Measurements from ENCODE around the gene HNRNPA3.

DNA sequence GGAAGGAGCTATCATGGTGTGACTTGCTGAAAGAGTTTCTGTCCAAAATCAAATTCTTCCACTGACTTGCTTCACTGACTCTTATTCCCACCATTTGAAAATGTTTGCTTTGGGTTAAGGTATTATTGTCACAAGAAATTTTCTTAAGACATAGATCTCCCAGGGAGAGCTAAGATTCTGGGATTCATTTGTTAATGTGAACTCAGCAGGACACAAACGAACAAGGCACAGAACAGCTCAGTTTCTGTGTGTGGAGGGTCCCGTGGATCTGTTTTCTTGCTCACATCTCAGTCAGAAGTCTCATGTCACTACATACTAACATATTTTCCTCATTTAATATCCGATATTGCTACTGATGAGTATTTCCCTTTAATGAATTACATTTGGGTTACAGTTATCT, 8.2 kb upstream of the HNRNPA3 start:
- TF ChIP-seq, protein P1, sequence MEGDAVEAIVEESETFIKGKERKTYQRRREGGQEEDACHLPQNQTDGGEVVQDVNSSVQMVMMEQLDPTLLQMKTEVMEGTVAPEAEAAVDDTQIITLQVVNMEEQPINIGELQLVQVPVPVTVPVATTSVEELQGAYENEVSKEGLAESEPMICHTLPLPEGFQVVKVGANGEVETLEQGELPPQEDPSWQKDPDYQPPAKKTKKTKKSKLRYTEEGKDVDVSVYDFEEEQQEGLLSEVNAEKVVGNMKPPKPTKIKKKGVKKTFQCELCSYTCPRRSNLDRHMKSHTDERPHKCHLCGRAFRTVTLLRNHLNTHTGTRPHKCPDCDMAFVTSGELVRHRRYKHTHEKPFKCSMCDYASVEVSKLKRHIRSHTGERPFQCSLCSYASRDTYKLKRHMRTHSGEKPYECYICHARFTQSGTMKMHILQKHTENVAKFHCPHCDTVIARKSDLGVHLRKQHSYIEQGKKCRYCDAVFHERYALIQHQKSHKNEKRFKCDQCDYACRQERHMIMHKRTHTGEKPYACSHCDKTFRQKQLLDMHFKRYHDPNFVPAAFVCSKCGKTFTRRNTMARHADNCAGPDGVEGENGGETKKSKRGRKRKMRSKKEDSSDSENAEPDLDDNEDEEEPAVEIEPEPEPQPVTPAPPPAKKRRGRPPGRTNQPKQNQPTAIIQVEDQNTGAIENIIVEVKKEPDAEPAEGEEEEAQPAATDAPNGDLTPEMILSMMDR (IDR thresholded peaks at IDR 0.05): no peak
- no peak for TF ChIP-seq POLR2A (IDR thresholded peaks at IDR 0.05)
